ENCODE data around the gene DLG5.

- no peak for TF ChIP-seq POLR2AphosphoS5 (IDR thresholded peaks at IDR 0.05; ENCODE audit: low read depth, low read length)
- TF ChIP-seq REST (IDR thresholded peaks at IDR 0.05; ENCODE audit: insufficient read depth in 1 of 2, low read depth in 2 of 2, low read length in 2 of 2), result no peak
- no peak for TF ChIP-seq SIN3A (IDR thresholded peaks at IDR 0.05; ENCODE audit: borderline replicate concordance, insufficient read depth, low read length)
- no peak for TF ChIP-seq FOXP2 (optimal IDR thresholded peaks at IDR 0.05; ENCODE audit: borderline replicate concordance, extremely low read depth, extremely low read length, insufficient read depth)
Observed at GRCh38 chr10:77810446-77811335, 115.9 kb downstream of the DLG5 start.

All from PFSK-1 (cell line).